NCI-H82 treated with DMSO at 0.1 percent for 48 hours (cell line): ENCODE results near the gene COL4A2.

Experiments
- DNase-seq: peaks from one replicate; lab custom pipeline; 2025; ENCODE audit not compliant: unreplicated experiment; lab: John Stamatoyannopoulos, UW

COL4A2 gene

GRCh38 chr13:110466266-110466915 is 159.3 kb downstream of the COL4A2 start:
- no peak for DNase-seq

DNA sequence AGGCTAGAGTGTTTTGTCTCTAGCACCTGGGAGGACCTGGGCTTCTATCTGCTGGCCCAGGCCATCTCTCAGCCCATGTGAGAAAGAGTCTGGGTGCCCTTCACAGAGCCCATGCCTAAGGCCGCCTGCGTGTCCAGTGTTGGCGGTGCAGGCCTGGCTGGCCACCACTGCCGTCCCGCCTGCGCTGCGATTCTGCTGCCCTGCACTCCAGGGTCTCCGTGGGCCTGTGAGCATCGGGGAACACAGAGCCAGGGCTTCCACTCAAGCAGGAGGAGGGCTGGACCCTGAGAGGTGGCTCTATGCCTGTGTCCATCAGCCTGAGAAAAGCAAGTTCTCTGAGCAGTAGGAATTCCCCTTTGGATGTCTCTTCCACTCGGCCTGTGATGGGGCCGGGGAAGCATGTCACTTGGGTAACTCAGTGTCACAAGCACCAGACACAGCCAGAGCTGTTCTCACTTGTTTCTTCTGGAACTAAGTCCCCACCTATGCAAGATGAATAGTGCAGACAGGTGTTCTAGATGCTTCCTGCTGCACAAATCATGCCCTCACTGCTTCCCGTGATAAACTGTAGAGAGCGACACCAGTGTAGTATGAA is 160.5 kb downstream of the COL4A2 start:
- DNase-seq, result no peak

- no peak for DNase-seq
These were observed 162.0 kb downstream of the COL4A2 start for GRCh38 chr13:110468986-110469495.

DNA sequence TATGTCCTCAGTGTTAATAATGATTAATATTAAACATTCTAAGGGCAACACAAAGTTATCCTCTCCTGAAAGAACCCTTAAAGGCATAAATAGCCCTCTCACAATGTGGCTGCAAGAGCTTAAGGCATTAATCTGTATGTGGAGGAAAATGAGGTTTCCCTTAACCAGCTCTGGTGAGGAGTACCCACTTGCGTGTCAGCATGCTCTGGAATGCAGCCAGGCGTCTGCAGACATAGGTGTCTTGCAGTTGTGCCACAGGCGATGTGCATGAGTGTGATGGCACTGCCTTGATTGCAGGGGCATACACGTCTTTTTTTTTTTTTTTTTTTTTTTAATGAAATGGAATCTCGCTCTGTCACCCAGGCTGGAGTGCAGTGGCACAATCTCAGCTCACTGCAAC is 162.5 kb downstream of the COL4A2 start:
- no peak for DNase-seq

GRCh38 chr13:110470272-110471009 is 163.4 kb downstream of the COL4A2 start:
- no peak for DNase-seq

GRCh38 chr13:110471156-110471832 is 164.2 kb downstream of the COL4A2 start:
- DNase-seq, result no peak

DNA sequence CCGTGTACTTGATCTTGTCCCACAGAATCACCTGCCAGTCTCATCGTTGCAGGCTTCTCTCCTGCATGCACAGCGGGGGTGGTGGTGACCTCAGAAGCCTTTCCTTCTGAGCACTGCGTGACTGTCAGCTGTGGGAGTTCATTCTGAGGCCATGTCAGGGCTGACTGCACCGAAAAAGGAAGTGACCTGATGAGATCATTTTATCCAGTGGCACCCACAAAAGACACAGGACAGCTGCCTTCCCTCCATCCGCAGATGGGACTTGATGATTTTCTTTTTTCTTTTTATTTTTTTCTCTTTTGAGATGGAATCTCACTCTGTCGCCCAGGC is 164.7 kb downstream of the COL4A2 start:
- no peak for DNase-seq

DNA sequence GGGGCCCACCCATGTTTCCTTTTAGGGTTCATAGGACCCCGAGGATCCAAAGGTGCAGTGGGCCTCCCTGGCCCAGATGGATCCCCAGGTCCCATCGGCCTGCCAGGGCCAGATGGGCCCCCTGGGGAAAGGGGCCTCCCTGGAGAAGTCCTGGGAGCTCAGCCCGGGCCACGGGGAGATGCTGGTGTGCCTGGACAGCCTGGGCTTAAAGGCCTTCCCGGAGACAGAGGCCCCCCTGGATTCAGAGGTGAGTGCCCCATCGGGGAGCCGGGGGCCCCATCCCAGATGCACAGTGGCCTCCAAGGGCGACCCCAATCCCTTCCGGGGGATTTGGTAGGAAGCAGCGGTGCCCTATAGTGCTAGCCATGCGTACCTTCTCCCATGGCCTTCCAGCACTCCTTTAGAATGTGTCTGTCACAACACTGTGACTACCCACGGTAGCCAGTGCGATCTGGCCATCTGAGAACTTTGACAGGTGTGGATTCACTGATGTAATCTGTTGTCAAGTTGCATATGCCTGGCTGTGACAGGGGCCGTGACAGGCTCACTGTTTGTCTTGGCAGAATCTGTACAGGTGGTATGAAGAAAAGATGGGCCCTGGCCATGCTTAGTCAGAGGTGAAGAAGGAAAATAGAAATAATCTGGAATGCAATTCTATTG is 165.9 kb downstream of the COL4A2 start:
- no peak for DNase-seq

- no peak for DNase-seq
These were observed 167.6 kb downstream of the COL4A2 start for GRCh38 chr13:110474713-110475112.

DNA sequence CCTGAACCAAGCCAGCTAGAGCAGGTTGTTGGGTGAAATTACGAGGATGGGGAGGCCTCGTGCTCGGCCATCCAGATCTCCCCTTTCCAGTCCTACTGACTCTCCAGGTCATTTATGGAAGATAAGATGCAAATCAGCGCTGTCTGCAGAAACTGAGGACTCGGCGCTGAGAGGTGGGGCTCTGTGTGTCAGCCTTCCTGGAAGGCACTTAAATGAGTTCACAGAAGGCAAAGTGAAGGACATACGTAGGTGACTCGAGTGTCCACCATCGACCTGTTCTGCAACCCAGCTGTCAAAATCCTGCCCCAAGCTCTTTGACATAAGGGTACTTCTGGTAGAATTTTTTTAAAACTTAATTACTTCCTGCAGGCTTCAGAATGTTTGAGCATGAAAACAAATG is 168.0 kb downstream of the COL4A2 start:
- DNase-seq, result no peak

DNA sequence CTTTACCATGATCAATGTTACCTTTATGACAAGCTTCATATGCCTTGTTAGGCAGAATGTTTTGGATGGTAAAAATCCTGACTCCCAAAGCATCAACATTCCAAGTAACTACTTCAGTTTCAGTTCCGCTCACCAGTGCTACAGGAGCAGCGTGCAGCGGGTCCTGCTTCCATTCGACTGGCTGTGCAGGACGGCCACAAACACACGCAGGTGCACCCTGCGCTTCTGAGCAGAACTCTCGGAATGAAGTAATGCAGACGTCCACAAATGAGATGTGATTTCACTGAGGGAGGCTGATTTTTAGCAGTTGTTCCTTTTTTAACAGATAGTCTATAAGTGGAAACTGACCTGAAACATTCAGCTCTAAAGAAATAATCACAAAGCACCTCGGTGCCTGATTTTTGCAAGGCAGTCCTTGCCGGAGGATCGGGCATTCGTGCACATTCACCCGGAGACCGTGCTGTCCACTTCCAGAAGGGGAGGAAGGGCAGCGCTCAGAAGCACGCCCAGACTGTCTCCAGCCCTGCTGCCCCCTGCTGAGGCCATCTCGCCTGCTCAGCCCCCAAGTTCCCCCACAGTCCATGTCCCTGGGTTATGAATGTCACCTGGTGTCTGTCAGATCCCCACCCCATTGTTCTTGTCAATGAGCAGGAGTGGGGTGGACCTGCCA is 168.6 kb downstream of the COL4A2 start:
- DNase-seq, result no peak

DNA sequence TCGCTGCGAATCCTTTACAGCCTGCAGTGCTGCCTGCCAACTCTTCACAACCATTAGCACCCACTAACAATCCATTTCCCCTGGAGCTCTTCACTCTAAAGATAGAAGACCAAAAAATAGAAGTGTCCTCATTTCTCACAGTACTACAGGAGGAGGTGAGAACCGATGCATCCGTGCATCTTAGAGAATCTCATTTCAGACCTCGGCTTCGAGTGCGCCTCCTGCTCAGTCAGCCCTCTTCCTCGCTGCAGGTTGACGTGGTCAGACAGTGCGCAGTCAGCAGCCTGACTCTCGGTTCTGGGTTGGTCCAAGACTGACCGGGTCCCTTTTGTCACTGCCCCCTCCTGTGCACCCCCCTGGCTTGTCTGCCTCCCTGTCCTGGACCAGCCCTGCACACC is 169.1 kb downstream of the COL4A2 start:
- DNase-seq, result no peak

DNA sequence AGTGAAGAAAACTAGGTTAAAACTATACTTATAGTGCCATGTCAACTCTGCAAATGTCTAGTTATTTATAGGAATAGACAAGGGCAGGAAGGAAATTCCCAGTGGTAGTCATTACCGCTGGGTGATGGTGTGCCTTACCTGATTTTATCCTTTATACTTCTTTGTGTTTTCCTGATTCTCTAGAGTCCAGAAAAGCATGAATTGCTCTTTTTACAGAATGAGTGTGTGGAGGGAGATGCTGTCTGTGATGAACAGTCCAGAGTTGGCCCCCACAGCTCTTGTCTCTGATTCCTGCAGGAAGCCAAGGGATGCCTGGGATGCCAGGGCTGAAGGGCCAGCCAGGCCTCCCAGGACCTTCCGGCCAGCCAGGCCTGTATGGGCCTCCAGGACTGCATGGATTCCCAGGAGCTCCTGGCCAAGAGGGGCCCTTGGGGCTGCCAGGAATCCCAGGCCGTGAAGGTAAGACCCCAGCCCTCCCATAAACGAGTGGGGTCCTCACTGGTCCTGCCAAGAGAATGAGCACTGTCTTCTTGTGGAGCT is 170.7 kb downstream of the COL4A2 start:
- no peak for DNase-seq

GRCh38 chr13:110478405-110479214 is 171.5 kb downstream of the COL4A2 start:
- DNase-seq, result no peak

DNA sequence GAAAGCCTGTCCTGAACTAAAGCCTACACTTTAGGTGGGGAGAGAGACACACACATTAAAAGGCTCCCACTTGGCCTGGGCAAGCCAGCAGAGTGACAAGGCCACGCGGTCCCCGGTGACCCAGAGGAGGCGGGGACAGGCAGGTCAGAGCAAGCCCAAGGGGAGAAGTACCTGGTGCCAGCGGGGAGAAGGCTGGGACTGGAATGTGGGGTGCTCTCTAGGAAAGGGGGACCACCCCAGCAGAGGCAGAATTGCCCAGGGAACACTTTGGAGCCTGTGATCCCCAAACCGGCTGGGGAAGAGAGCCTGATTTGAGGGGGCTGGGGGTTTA is 172.1 kb downstream of the COL4A2 start:
- DNase-seq, result no peak

- DNase-seq, result no peak
These were observed 172.6 kb downstream of the COL4A2 start for GRCh38 chr13:110479648-110480047.

DNA sequence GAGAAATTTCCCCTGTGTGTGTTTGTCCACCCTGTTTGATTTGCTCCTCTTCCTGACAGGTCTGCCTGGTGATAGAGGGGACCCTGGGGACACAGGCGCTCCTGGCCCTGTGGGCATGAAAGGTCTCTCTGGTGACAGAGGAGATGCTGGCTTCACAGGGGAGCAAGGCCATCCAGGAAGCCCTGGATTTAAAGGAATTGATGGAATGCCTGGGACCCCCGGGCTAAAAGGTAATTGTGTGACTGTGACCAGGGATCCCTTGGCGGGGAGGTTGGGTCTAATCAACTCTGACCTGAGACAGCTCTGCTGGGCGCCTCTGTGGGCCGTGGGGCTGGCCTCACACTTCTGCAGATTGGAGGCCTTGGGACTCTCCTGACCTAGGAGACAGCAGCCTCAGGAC is 173.1 kb downstream of the COL4A2 start:
- DNase-seq, result no peak

GRCh38 chr13:110483386-110483968 is 176.4 kb downstream of the COL4A2 start:
- no peak for DNase-seq

DNA sequence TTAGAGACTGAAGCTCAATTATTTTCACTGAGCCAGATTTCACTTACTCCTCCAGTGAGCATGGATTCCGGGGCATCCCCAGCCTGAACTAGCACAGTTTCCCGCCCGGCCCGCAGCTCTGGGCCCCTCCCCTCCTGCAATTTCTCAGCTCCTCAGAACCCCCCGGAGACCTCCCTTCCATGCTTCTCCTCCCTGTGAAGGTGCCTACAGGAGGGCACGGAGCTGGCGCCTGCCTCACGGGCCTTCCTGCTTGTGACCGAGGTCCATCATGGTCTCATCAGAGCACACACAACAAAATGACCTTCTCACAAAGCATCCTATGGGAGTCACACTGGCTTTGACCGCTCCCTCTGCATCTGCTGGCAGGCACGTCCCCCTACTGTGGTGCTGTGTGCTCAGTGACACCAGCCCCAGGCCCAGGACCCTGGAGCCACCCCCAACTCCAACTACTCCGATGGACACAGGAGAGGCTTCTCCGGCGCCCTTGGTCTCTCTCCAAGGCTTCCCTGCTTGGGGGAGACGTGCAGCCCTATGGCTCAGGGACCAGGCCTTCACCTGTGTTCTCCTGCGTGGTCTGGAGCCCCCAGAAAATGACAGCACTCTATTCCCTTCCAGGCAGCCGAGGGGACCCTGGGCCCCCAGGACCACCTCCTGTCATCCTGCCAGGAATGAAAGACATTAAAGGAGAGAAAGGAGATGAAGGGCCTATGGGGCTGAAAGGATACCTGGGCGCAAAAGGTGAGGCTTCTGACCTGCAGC is 177.4 kb downstream of the COL4A2 start:
- no peak for DNase-seq
